ENCODE data around the gene FBXW2.
"Not testable (repeated sequence)": the region's sequence is repeated elsewhere in the genome, so short reads cannot be mapped to it uniquely, and the experiment has no call there.

Gene FBXW2

GRCh38 chr9:120792898-120793765 lies at the start of gene FBXW2:
FBXW2 (minus strand) TSS chr9:120793416; CDS start chr9:120788258, 5,158 bp downstream.
- peak; percentile 54 for DNase-seq

- no peak for DNase-seq
Observed at GRCh38 chr9:120841930-120842684, 48.9 kb upstream of the FBXW2 start.

- no peak for DNase-seq
Observed at GRCh38 chr9:120839146-120839545, 45.9 kb upstream of the FBXW2 start.

- no peak for DNase-seq
Observed at GRCh38 chr9:120837921-120838320, 44.7 kb upstream of the FBXW2 start.

GRCh38 chr9:120833325-120833724 lies 40.1 kb upstream of the FBXW2 start:
- DNase-seq = no peak

GRCh38 chr9:120832807-120833206 lies 39.6 kb upstream of the FBXW2 start:
- no peak for DNase-seq

GRCh38 chr9:120830865-120831264 lies 37.6 kb upstream of the FBXW2 start:
- no peak for DNase-seq

GRCh38 chr9:120830151-120830550 lies 36.9 kb upstream of the FBXW2 start:
- DNase-seq = no peak

- no peak for DNase-seq
Observed at GRCh38 chr9:120829650-120830049, 36.4 kb upstream of the FBXW2 start.

- no peak for DNase-seq
Observed at GRCh38 chr9:120820095-120820494, 26.9 kb upstream of the FBXW2 start.

GRCh38 chr9:120818595-120818994 lies 25.4 kb upstream of the FBXW2 start:
- no peak for DNase-seq

- DNase-seq = no peak
Observed at GRCh38 chr9:120815075-120815474, 21.9 kb upstream of the FBXW2 start.

GRCh38 chr9:120808931-120809330 lies 15.7 kb upstream of the FBXW2 start:
- DNase-seq = no peak

- no peak for DNase-seq
Observed at GRCh38 chr9:120807607-120808379, 14.6 kb upstream of the FBXW2 start.

GRCh38 chr9:120804784-120805363 lies 11.7 kb upstream of the FBXW2 start:
- not testable (repeated sequence) for DNase-seq

- DNase-seq = no peak
Observed at GRCh38 chr9:120801441-120801840, 8.2 kb upstream of the FBXW2 start.

- DNase-seq = no peak
Observed at GRCh38 chr9:120791161-120791560, 2.1 kb downstream of the FBXW2 start.

GRCh38 chr9:120787933-120788332 lies 5.3 kb downstream of the FBXW2 start:
- no peak for DNase-seq

GRCh38 chr9:120783602-120784047 lies 9.6 kb downstream of the FBXW2 start:
- DNase-seq = no peak

- no peak for DNase-seq
Observed at GRCh38 chr9:120781236-120781635, 12.0 kb downstream of the FBXW2 start.

- DNase-seq = no peak
Observed at GRCh38 chr9:120780367-120780766, 12.8 kb downstream of the FBXW2 start.

GRCh38 chr9:120779227-120779626 lies 14.0 kb downstream of the FBXW2 start:
- no peak for DNase-seq

GRCh38 chr9:120778758-120779157 lies 14.5 kb downstream of the FBXW2 start:
- DNase-seq = no peak
